HG02938 (cell line): ENCODE results near the gene ARHGEF1.

Experiments
- ATAC-seq: cut with Tn5 transposase; IDR thresholded peaks from one replicate; pipeline ENCODE4 v1.9.1; 2021; ENCODE audit warnings: mild to moderate bottlenecking, moderate library complexity; ENCODE audit not compliant: unreplicated experiment

ARHGEF1 gene

DNA sequence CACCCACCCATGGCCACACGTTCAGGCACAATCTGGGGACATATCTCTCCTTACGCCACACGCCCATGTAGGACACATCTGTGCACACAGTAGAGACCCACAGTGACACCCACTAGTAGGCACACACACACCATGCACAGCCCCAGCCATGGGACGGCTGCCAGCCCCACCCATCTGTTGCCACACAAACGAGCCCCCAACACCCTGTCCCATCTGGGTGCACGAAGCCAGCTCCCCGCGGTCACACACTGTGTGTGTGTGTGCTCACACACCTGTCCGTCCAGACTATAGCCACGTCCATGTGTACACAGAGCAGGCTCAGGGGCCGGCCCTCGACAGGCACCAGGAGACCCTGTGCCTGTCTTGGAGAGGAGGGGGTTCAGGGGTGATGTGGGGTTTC, 34.7 kb downstream of the ARHGEF1 start:
- ATAC-seq, result no peak

DNA sequence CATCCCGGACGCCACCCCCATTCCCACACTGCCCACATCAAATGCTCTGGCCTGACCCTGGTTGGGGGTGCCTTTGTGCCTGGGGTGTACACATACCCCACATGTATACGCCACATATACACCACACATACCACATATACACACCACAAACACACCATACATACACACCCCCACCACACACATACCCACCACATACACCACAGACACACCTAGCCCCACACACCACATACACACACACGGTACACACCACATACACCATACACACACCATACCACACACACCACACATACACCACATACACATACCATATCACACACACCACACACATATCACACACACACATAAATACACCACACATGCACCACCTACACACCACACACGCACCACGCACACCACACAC, 35.1 kb downstream of the ARHGEF1 start:
- ATAC-seq, result no peak

DNA sequence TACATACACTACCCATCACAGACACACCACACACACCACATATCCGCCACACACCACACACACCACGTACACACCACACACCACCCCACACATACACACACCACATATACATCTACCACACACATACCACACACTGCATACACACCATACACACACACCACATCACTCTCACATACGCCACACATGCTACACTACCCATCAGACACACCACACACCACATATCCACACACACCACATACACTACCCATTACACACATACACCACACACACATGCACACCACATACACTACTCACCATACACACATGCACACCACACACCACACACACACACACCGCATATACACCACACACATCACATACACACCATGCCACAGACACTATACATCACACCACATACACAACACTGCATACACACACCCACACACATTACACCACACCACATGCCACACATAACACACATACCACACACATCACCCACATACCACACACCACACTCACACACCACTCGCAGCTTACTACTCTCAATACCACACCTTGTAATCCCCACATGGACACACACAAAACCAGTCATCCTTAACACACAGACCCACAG, 35.8 kb downstream of the ARHGEF1 start:
- ATAC-seq, result no peak

DNA sequence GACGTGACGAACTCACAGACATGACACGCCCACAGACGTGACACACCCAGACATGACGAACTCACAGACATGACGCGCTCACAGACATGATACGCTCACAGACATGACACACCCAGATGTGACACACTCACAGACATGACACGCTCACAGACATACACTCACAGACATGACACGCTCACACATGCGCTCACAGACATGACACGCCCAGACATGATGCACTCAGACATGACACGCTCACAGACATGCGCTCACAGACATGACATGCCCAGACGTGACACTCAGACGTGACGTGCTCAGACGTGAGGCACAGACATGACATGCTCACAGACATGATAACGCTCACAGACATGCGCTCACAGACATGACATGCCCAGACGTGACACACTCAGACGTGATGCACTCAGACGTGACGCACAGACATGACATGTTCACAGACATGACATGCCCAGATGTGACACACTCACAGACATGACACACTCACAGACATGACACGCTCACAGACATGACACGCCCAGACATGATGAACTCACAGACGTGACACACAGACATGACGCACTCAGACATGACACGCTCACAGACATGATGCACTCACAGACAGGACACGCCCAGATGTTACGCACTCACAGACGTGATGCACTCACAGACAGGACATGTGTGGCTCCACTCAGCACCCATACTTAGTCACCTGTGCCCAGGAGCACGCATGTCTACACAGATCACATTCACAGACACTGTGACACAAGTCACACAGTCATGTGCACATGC, 37.1 kb downstream of the ARHGEF1 start:
- ATAC-seq, result no peak

GRCh38 chr19:41920882-41921576, 38.0 kb downstream of the ARHGEF1 start:
- no peak for ATAC-seq

DNA sequence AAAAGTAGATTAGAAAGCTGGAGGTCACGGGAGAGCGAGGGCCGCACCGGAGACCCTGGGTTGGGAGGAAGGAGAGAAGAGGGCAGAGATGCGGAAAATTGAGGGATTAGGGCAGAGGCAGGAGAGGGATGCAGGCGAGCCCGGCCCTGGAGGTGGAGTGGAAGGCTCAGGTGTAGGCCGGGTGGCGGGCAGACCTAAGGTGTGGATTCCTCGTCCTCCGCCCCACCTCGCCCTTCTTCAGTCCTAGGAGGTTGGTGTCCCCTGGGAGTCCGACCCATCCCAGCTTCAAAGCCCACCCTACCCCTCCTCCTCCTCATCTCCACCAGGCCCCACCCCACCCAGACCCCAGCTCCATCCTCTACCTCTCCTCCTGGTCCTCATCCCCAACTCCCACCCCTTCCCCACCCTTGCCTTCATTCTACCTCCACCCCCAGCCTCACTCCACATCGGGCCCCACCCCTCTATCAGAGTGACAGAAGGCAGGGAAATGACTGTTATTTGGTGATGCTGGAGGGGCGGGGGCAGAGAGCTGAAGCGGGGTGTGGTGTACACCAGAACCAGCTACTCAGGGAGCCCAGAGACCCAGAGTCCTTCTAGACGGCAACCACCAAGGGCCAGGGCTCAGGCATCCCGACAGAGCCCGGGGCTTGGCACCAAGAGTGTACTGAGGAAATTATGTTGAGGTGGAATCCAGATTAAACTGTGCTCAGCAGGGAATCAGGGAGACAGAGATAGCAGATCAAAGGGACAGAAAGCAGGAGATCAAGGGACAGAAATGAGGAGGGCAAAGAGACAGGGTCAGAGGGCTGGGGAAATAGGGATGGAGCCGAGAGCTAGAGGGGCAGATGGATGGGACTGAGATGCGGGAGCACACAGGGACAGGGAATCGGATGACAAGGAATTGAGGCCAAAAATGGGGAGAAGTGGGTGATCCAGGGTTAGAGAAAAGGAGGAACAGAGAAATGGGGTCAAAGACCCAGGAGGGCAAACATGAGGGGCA, 38.9 kb downstream of the ARHGEF1 start:
- ATAC-seq, result no peak

GRCh38 chr19:41922585-41922984, 39.6 kb downstream of the ARHGEF1 start:
- no peak for ATAC-seq

- no peak for ATAC-seq
These were observed 40.2 kb downstream of the ARHGEF1 start for GRCh38 chr19:41923045-41923788.

GRCh38 chr19:41924151-41925145, 41.5 kb downstream of the ARHGEF1 start:
- ATAC-seq, result no peak

- no peak for ATAC-seq
These were observed 42.4 kb downstream of the ARHGEF1 start for GRCh38 chr19:41925208-41926003.

- ATAC-seq, result no peak
These were observed 43.2 kb downstream of the ARHGEF1 start for GRCh38 chr19:41926028-41926762.

- no peak for ATAC-seq
These were observed 43.9 kb downstream of the ARHGEF1 start for GRCh38 chr19:41926763-41927496.

DNA sequence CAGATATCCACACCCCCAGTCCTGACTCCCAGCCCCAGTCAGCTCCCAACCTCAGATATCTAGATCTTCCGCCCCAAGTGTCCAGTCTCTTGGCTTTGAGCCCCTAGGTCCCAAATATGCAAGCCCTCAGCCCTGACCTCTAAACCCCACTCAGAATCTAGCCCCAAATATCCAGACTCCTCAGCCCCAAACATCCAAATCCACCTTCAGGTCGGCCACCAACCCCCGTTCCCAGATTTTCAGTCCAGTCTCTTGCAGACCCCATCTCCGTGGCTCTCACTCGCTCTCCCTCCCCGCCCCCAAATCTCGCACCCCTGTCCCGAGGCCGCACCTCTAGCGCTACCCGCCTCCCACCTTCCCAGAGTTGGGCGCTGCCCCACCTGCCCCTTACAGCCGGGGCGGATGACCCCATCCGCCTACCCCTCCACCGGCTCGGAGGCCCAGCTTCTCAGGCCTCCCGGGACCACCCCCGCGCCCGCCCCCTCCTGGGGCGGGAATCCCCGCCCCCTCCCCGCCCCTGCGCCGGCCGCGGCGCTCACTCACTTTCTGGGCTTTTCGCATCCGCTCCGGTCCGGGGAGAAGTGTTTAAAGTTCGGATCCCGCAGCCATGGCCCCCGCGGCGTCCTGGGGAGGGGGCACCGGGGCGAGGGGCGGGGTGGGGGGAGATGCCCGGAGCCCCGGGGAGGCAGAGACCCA, 44.7 kb downstream of the ARHGEF1 start:
- no peak for ATAC-seq

GRCh38 chr19:41928221-41928683, 45.3 kb downstream of the ARHGEF1 start, which contains the start of gene ERFL:
TSS of gene ERFL (minus strand) at chr19:41928449. CDS start at chr19:41912919, 15,530 bp downstream.
- no peak for ATAC-seq

GRCh38 chr19:41928754-41929535, 46.0 kb downstream of the ARHGEF1 start:
- no peak for ATAC-seq
